Sigmoid colon (tissue), 7 donors: ENCODE measurements around the gene DNASE1. TPM values are rescaled to one million over a fixed set of nuclear protein-coding genes. Genes with fewer than 3 reads are reported as not detected.

Experiments used
- DNase-seq: peaks from one replicate; pipeline ENCODE4 v3.0.0-alpha.2; 2019
- H3K27ac ChIP-seq, 4 donors: fragments of 200-600 bp; sonication (generic); one replicate each; pipeline ENCODE4 v1.5.1; 2016 to 2019; ENCODE audit warnings: mild to moderate bottlenecking in 1 of 4
- H3K27me3 ChIP-seq, 3 donors: fragments of 200-600 bp; sonication (generic); one replicate each; pipeline ENCODE4 v1.5.1; 2019; ENCODE audit warnings: mild to moderate bottlenecking in 1 of 3
- H3K36me3 ChIP-seq, 4 donors: fragments of 200-600 bp; sonication (generic); one replicate each; pipeline ENCODE4 v1.5.1; 2016 to 2019
- H3K4me1 ChIP-seq, 4 donors: fragments of 200-600 bp; sonication (generic); one replicate each; pipeline ENCODE4 v1.5.1; 2017 to 2019
- H3K4me3 ChIP-seq, 4 donors: fragments of 200-600 bp; sonication (generic); one replicate each; pipeline ENCODE4 v1.5.1; 2017 to 2019; ENCODE audit warnings: mild to moderate bottlenecking in 2 of 4, moderate library complexity in 1 of 4
- H3K9me3 ChIP-seq, 4 donors: fragments of 200-600 bp in 3 of 4; sonication (generic) in 3 of 4; one replicate each; pipeline versions ENCODE4 v1.5.1 to v1.6.1; 2013 to 2019
- CTCF ChIP-seq, 4 experiments: fragments of 450-650 bp in 3 of 4; fragments of 200-600 bp in 1 of 4; IDR thresholded peaks; one replicate each; pipeline ENCODE4 v1.5.1; 2016 to 2019; ENCODE audit warnings: antibody characterized with exemption in 4 of 4, mild to moderate bottlenecking in 3 of 4, moderate library complexity in 2 of 4
- EP300 ChIP-seq, 4 donors: sonication (generic); formaldehyde crosslinking; IDR thresholded peaks; one replicate each; pipeline ENCODE4 v1.6.1; 2017; ENCODE audit warnings: antibody characterized with exemption in 4 of 4
- POLR2A ChIP-seq, 2 donors: fragments of 450-650 bp; IDR thresholded peaks; one replicate each; pipeline ENCODE4 v1.6.1; 2016; ENCODE audit warnings: antibody characterized with exemption in 2 of 2, mild to moderate bottlenecking in 2 of 2, moderate library complexity in 2 of 2
- POLR2AphosphoS5 ChIP-seq, 4 donors: sonication (generic); formaldehyde crosslinking; IDR thresholded peaks; one replicate each; pipeline ENCODE4 v1.6.1; 2017; ENCODE audit warnings: antibody characterized with exemption in 4 of 4
- WGBS, 2 donors: extraction: QIAGEN DNeasy Blood & Tissue Kit; methylation state at CpG; one replicate each; pipeline ENCODE4 v1.1.7; 2013; 5-methylcytosine and 5-hydroxymethylcytosine counted together
- intact Hi-C: fragments of 100-400 bp; cut with DNase I; formaldehyde crosslinking; loops from one replicate; pipeline ENCODE4 v1.15.1; 2023
- polyA plus RNA-seq, 3 donors: library from polyadenylated mRNA; stranded (reverse); fragments of 200-250 nt; gene quantifications; one replicate each; pipeline ENCODE4 v1.2.3, GENCODE V29; 2013
- total RNA-seq, 4 donors: library from RNA; depleted of rRNA; stranded (reverse); fragments of >200 nt; gene quantifications; one replicate each; pipeline ENCODE4 v1.1.0, GENCODE V29; 2016
- donor health status: healthy with polysubstance abuse.
- donor health status: Bipolar disorder and iron deficiency.
- donor health status: healthy.

Gene DNASE1
- total and polyA plus RNA-seq, 7 donors: 1.2 to 22.4 (median 10.7) TPM

- H3K27me3 ChIP-seq: no peaks in the 10 kb centered on the region
- DNase-seq: peak; percentile 52
- peaks cover 5 to 73% (median 27%) of the 10 kb centered on the region in 4 donors for H3K36me3 ChIP-seq
- 88 to 91% methylated on average over 42 of the region's 42 CpGs for WGBS, 2 donors
- intact Hi-C loops: no loop called here
- no peaks in the 10 kb centered on the region for H3K9me3 ChIP-seq
- H3K4me1 ChIP-seq: no peaks in the 10 kb centered on the region
- H3K4me3 ChIP-seq: no peak overlapping the region
- H3K27ac ChIP-seq: no peak overlapping the region
- no peak for TF ChIP-seq EP300 (IDR thresholded peaks at IDR 0.05)
- no peak for TF ChIP-seq POLR2AphosphoS5 (IDR thresholded peaks at IDR 0.05)
- TF ChIP-seq POLR2A (IDR thresholded peaks at IDR 0.05): no peak
- TF ChIP-seq CTCF (IDR thresholded peaks at IDR 0.05): no peak
These were observed 2.3 kb downstream of the DNASE1 start for GRCh38 chr16:3656491-3657468.

GRCh38 chr16:3659251-3659650 lies 4.8 kb downstream of the DNASE1 start:
- Histone ChIP-seq H3K36me3 (peaks cover 20 to 95% (median 38%) of the 10 kb centered on the region in 4 donors), H3K27me3 (no peaks in the 10 kb centered on the region), H3K4me1 (no peaks in the 10 kb centered on the region), H3K27ac (no peak overlapping the region), H3K4me3 (no peak overlapping the region), H3K9me3 (no peaks in the 10 kb centered on the region)
- intact Hi-C loops: no loop called here
- 84% methylated on average over 3 of the region's 3 CpGs for WGBS, 2 donors
- no peak for TF ChIP-seq POLR2AphosphoS5 (IDR thresholded peaks at IDR 0.05)
- peak; percentile 2 for DNase-seq

- H3K36me3 ChIP-seq: peaks cover 21 to 99% (median 39%) of the 10 kb centered on the region in 4 donors
- DNase-seq: no peak
- TF ChIP-seq POLR2AphosphoS5 (IDR thresholded peaks at IDR 0.05): no peak
- no peak for TF ChIP-seq CTCF (IDR thresholded peaks at IDR 0.05)
- TF ChIP-seq POLR2A (IDR thresholded peaks at IDR 0.05): no peak
- no peak for TF ChIP-seq EP300 (IDR thresholded peaks at IDR 0.05)
- intact Hi-C loops: no loop called here
- H3K4me1 ChIP-seq: no peaks in the 10 kb centered on the region
- no peaks in the 10 kb centered on the region for H3K27me3 ChIP-seq
- H3K27ac ChIP-seq: no peak overlapping the region
- 86 to 89% methylated on average over 12 of the region's 12 CpGs for WGBS, 2 donors
- H3K4me3 ChIP-seq: no peak overlapping the region
- H3K9me3 ChIP-seq: no peaks in the 10 kb centered on the region
These were observed 6.8 kb downstream of the DNASE1 start for GRCh38 chr16:3661311-3661710.

- peaks cover 18 to 94% (median 33%) of the 10 kb centered on the region in 4 donors for H3K36me3 ChIP-seq
- no peak overlapping the region for H3K27ac ChIP-seq
- H3K9me3 ChIP-seq: no peaks in the 10 kb centered on the region
- 90 to 94% methylated on average over 13 of the region's 13 CpGs for WGBS, 2 donors
- no peak for DNase-seq
- no peaks in the 10 kb centered on the region for H3K27me3 ChIP-seq
- H3K4me3 ChIP-seq: no peak overlapping the region
- no peaks in the 10 kb centered on the region for H3K4me1 ChIP-seq
- TF ChIP-seq POLR2AphosphoS5 (IDR thresholded peaks at IDR 0.05): no peak
- no peak for TF ChIP-seq POLR2A (IDR thresholded peaks at IDR 0.05)
- no peak for TF ChIP-seq CTCF (IDR thresholded peaks at IDR 0.05)
- no peak for TF ChIP-seq EP300 (IDR thresholded peaks at IDR 0.05)
- intact Hi-C loops: no loop called here
These were observed 7.4 kb downstream of the DNASE1 start for GRCh38 chr16:3661922-3662321.

GRCh38 chr16:3662601-3663000 lies 8.1 kb downstream of the DNASE1 start:
- Histone ChIP-seq H3K4me1 (no peaks in the 10 kb centered on the region), H3K9me3 (no peaks in the 10 kb centered on the region), H3K36me3 (peaks cover 16 to 87% (median 30%) of the 10 kb centered on the region in 4 donors), H3K27me3 (no peaks in the 10 kb centered on the region), H3K4me3 (no peak overlapping the region), H3K27ac (no peak overlapping the region)
- DNase-seq: no peak
- intact Hi-C loops: no loop called here
- TF ChIP-seq CTCF (IDR thresholded peaks at IDR 0.05): no peak
- TF ChIP-seq POLR2AphosphoS5 (IDR thresholded peaks at IDR 0.05): no peak
- 95% methylated on average over 17 of the region's 17 CpGs for WGBS, 2 donors
